Right lobe of liver (tissue), 4 donors: ENCODE results near the gene CNGB1.

Experiments used
- POLR2A ChIP-seq: fragments of 450-650 bp; IDR thresholded peaks from one replicate; pipeline ENCODE4 v1.6.1; 2017; ENCODE audit warnings: antibody characterized with exemption, mild to moderate bottlenecking
- TF ChIP-seq, protein P1 (sequence below), 4 donors: fragments of 200-600 bp in 3 of 4; fragments of 450-650 bp in 1 of 4; IDR thresholded peaks; one replicate each; pipeline versions ENCODE4 v1.5.1 to v1.8.0; 2016 to 2022; ENCODE audit warnings: antibody characterized with exemption in 4 of 4, mild to moderate bottlenecking in 2 of 4
- donor health status: DM: no; HTN: no; CAD: no.
- donor health status: DM: no; HTN: no; CAD: no.
- donor health status: DM: no; HTN: yes; CAD: no.

DNA sequence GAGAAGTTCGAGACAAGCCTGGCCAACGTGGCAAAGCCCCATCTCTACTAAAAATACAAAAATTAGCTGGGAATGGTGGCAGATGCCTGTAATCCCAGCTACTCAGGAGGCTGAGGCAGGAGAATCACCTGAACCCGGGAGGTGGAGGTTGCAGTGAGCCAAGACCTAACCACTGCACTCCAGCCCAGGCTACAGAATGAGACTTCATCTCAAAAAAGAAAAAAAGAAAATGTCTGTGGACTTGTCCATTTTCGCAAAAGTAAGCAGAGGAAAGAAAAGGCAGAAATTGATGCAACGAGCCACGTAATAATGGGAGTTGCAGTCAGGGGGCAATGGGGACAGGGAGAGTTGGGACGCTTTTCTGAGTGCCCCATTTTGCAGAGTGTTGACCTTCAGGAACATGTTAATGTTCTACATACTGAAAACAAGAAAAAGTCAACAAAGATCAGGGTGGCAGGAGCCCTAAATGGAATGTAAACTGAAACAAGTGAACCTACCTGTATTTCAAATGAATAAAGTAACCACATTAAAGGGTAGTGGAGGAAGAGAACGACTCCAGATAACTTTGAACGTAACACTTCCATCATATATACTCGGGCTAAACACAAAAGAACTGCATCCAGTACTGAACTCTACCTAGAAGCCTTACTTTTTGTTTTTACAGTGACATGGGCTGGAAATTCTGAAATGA, 76.4 kb downstream of the CNGB1 start:
- TF ChIP-seq, protein P1, sequence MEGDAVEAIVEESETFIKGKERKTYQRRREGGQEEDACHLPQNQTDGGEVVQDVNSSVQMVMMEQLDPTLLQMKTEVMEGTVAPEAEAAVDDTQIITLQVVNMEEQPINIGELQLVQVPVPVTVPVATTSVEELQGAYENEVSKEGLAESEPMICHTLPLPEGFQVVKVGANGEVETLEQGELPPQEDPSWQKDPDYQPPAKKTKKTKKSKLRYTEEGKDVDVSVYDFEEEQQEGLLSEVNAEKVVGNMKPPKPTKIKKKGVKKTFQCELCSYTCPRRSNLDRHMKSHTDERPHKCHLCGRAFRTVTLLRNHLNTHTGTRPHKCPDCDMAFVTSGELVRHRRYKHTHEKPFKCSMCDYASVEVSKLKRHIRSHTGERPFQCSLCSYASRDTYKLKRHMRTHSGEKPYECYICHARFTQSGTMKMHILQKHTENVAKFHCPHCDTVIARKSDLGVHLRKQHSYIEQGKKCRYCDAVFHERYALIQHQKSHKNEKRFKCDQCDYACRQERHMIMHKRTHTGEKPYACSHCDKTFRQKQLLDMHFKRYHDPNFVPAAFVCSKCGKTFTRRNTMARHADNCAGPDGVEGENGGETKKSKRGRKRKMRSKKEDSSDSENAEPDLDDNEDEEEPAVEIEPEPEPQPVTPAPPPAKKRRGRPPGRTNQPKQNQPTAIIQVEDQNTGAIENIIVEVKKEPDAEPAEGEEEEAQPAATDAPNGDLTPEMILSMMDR (IDR thresholded peaks at IDR 0.05), result no peak
- TF ChIP-seq POLR2A, result peak; percentile 45
